WTC11 (cell line): ENCODE data around the gene PRRC2A. TPM values are rescaled to one million over a fixed set of nuclear protein-coding genes. Genes with fewer than 3 reads are reported as not detected.

Source experiments
- ATAC-seq: fragments of 200-7000 bp; cut with Tn5 transposase; 2 replicates; pipeline ENCODE4 v1.10.0; 2021; ENCODE audit warnings: mild to moderate bottlenecking, moderate library complexity
- CTCF ChIA-PET: fragments of 300-600 bp; sonication (Branson Sonifier 250); formaldehyde crosslinking; loops from one replicate; lab custom pipeline; 2021; ENCODE audit warnings: antibody characterized with exemption; lab: Charles Lee
- POLR2A ChIA-PET: fragments of 350-600 bp; sonication (Branson Sonifier 250); formaldehyde crosslinking; loops from one replicate; lab custom pipeline; 2021; ENCODE audit warnings: antibody characterized with exemption; lab: Charles Lee
- DNase-seq: peaks from one replicate; pipeline ENCODE4 v3.0.0; 2021; ENCODE audit warnings: low spot score
- H3K27ac Mint-ChIP-seq: 2 replicates; pipeline ENCODE4 v1.8.0; 2021; ENCODE audit warnings: mixed read lengths
- H3K27me3 Mint-ChIP-seq: 2 replicates; pipeline ENCODE4 v1.8.0; 2021; ENCODE audit warnings: low read depth, mild to moderate bottlenecking, moderate library complexity, mixed read lengths
- H3K36me3 Mint-ChIP-seq: 2 replicates; pipeline ENCODE4 v1.8.0; 2021; ENCODE audit warnings: mixed read lengths
- H3K4me1 Mint-ChIP-seq: 2 replicates; pipeline ENCODE4 v1.8.0; 2022; ENCODE audit warnings: mixed read lengths
- H3K4me3 Mint-ChIP-seq: 2 replicates; pipeline ENCODE4 v1.8.0; 2021; ENCODE audit warnings: mild to moderate bottlenecking, moderate library complexity, mixed read lengths
- H3K9me3 Mint-ChIP-seq: 2 replicates; pipeline ENCODE4 v1.8.0; 2021; ENCODE audit warnings: mixed read lengths
- GABPB1 ChIP-seq: sonication (generic); formaldehyde crosslinking; IDR thresholded peaks from 2 replicates; pipeline ENCODE4 v1.8.1; 2023; ENCODE audit warnings: mild to moderate bottlenecking, missing genetic modification reagents
- GRHL2 ChIP-seq: fragments of 250-450 bp; sonication (Bioruptor Pico); IDR thresholded peaks from 2 replicates; pipeline ENCODE4 v1.8.0; 2022; ENCODE audit warnings: mild to moderate bottlenecking, moderate library complexity; ENCODE audit not compliant: insufficient replicate concordance, severe bottlenecking
- GTF2I ChIP-seq: fragments of 250-450 bp; sonication (Bioruptor Pico); conservative IDR thresholded peaks from 2 replicates; pipeline ENCODE4 v1.4.0; 2021; ENCODE audit warnings: mild to moderate bottlenecking
- OVOL2 ChIP-seq: fragments of 250-450 bp; sonication (Bioruptor Pico); IDR thresholded peaks from 2 replicates; pipeline ENCODE4 v1.9.0; 2021; ENCODE audit warnings: mild to moderate bottlenecking, borderline replicate concordance
- SMAD4 ChIP-seq: sonication (generic); formaldehyde crosslinking; IDR thresholded peaks from 2 replicates; pipeline ENCODE4 v1.8.0; 2022; ENCODE audit warnings: mild to moderate bottlenecking, missing genetic modification reagents
- TCF7 ChIP-seq: sonication (generic); formaldehyde crosslinking; IDR thresholded peaks from 2 replicates; pipeline ENCODE4 v1.8.0; 2022; ENCODE audit warnings: mild to moderate bottlenecking, low read depth, missing genetic modification reagents, moderate library complexity
- ZNF671 ChIP-seq: fragments of 250-450 bp; sonication (Bioruptor Pico); IDR thresholded peaks from 2 replicates; pipeline ENCODE4 v1.8.0; 2021; ENCODE audit warnings: mild to moderate bottlenecking
- total RNA-seq: library from RNA; stranded (reverse); gene quantifications from 3 replicates; pipeline ENCODE4 v1.2.3, GENCODE V29; 2021
- TF ChIP-seq, protein P1 (sequence below): sonication (generic); formaldehyde crosslinking; IDR thresholded peaks from 2 replicates; pipeline ENCODE4 v1.8.0; 2023; ENCODE audit warnings: missing genetic modification reagents, mild to moderate bottlenecking, borderline replicate concordance
- TF ChIP-seq, protein P2 (sequence below): sonication (generic); formaldehyde crosslinking; IDR thresholded peaks from 2 replicates; pipeline ENCODE4 v1.8.0; 2022; ENCODE audit warnings: mild to moderate bottlenecking, missing genetic modification reagents
- TF ChIP-seq, protein P3 (sequence below): sonication (generic); formaldehyde crosslinking; IDR thresholded peaks from 2 replicates; pipeline ENCODE4 v1.8.0; 2022; ENCODE audit warnings: mild to moderate bottlenecking, missing genetic modification reagents

The PRRC2A gene
- total RNA-seq, 1 experiment from 2014 or later = 372 TPM

DNA sequence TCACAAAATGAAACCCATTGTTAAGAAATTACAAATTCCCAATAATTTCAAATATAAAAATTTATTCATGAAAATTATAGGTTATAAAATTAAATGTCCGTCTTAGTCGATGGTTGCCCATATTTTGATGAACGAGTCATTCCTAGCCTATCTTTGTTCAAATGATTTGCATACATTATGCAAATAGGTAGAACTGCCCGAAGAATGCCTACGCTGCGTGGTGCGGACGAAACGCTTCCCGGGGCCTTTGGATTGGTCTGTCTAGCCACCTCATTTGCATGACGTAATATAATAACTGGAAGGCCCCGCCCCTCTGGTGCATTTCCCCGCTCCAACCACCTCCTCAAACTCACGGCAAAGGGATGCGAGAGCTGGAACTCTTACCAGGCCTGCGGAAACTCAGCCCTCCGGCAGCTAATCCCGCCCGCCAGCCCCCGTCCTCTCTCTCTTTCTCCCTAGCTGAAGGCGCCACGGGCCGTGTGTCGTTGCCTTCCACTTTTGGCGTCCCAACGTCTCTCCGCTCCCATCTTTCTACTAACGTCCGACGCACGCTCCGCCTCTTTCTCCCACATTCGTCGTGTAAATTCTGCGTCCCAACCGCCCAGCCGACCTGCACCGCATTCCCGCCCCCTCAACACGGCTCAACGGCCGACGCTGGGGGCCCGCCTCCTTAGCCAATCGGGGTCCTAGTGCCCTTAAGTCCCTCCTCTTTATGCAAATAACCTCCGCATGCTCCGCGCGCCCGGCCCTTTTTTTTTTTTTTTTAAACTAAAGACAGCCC, 520 bp upstream of the PRRC2A start (continued):
- TF ChIP-seq GRHL2 = no peak

DNA sequence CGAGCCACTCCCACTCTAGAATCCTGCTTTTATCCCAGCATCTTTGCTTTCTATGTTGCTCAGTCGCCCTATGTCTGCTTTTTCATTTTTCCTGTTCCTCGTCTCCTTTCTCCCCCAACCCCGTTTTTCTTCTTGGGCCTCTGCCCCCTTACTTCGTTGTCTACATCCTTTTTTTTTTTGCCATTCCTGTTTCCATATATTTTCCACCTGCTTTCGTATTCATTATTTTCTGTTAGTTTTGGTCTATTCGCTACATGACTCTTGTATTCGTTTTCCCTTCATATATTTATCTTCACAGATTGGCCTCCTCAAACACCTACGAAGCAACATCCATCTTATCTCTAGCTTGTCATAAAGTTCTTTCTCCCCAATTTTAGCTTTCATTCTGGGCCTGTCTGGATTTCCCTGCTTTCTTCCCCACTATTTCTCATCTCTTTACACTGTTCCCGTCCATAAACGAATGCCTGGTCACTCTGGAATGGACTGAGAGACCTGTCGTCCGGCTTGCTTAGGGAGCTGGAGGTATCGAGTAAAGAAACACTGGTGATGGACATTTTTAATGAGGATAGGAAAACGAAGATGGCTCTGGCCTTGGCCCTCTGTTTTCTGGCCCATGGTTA, 915 bp downstream of the PRRC2A start:
- Mint-ChIP-seq H3K36me3 (peaks cover 52% of the 10 kb centered on the region), H3K27ac (peak overlapping the region; percentile 95), H3K9me3 (no peaks in the 10 kb centered on the region), H3K27me3 (no peaks in the 10 kb centered on the region; the same call in 1 of the 2 replicates), H3K4me3 (peak overlapping the region; percentile 92), H3K4me1 (peaks cover 17% of the 10 kb centered on the region)
- ChIA-PET CTCF (interaction anchor here (0.6 to 2.1 kb wide), 5 partner anchors 23 to 186 kb away, joined by 4 to 16 read pairs (median 5); partner anchors contain the start of genes ATP6V1G2 and NFKBIL1), POLR2A (interaction anchor here (1.1 to 1.9 kb wide), 4 partner anchors 31 to 80 kb away, joined by 3 to 8 read pairs (median 8); partner anchors contain the start of genes ATP6V1G2, BAG6, C6orf47 and DDX39B)
- ATAC-seq (no peak), DNase-seq (no peak)
- TF ChIP-seq, protein P1, sequence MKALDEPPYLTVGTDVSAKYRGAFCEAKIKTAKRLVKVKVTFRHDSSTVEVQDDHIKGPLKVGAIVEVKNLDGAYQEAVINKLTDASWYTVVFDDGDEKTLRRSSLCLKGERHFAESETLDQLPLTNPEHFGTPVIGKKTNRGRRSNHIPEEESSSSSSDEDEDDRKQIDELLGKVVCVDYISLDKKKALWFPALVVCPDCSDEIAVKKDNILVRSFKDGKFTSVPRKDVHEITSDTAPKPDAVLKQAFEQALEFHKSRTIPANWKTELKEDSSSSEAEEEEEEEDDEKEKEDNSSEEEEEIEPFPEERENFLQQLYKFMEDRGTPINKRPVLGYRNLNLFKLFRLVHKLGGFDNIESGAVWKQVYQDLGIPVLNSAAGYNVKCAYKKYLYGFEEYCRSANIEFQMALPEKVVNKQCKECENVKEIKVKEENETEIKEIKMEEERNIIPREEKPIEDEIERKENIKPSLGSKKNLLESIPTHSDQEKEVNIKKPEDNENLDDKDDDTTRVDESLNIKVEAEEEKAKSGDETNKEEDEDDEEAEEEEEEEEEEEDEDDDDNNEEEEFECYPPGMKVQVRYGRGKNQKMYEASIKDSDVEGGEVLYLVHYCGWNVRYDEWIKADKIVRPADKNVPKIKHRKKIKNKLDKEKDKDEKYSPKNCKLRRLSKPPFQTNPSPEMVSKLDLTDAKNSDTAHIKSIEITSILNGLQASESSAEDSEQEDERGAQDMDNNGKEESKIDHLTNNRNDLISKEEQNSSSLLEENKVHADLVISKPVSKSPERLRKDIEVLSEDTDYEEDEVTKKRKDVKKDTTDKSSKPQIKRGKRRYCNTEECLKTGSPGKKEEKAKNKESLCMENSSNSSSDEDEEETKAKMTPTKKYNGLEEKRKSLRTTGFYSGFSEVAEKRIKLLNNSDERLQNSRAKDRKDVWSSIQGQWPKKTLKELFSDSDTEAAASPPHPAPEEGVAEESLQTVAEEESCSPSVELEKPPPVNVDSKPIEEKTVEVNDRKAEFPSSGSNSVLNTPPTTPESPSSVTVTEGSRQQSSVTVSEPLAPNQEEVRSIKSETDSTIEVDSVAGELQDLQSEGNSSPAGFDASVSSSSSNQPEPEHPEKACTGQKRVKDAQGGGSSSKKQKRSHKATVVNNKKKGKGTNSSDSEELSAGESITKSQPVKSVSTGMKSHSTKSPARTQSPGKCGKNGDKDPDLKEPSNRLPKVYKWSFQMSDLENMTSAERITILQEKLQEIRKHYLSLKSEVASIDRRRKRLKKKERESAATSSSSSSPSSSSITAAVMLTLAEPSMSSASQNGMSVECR (CRISPR knock-in tag) = 0 out of 2 replicates have a peak, but pooled peaks have one; percentile 13
- TF ChIP-seq TCF7 (CRISPR knock-in tag) = no peak
- 0 out of 2 replicates have a peak, but pooled peaks have one; percentile 19 for TF ChIP-seq GABPB1 (CRISPR knock-in tag)

DNA sequence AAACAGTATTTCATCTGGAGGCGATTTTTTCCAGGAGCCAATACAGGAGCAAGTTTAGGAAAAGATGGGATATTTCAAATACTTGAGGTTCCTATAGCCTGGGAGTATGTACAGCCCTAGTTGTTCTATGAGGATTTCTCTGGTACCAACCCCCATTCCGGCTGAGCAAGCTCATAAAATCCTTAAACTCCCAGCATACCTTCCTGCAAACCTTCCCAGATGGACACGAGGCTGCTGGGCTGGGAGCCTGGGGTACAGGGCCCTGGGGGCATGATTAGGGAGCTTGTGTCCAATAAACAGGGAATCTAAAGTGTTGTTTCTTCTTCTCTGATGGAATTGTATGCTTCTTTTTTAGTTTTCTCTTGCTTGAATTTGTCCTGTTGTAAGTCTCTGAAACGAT, 1.5 kb downstream of the PRRC2A start:
- CTCF ChIA-PET = interaction anchor here (0.7 to 2.1 kb wide), 5 partner anchors 24 to 148 kb away, joined by 3 to 16 read pairs (median 5); partner anchors contain the start of genes ATP6V1G2 and NFKBIL1
- ATAC-seq (no peak), DNase-seq (no peak)
- H3K4me3 Mint-ChIP-seq = peak overlapping the region; percentile 92
- H3K4me1 Mint-ChIP-seq = peaks cover 13% of the 10 kb centered on the region
- TF ChIP-seq SMAD4 (no peak), GTF2I (CRISPR knock-in tag) (no peak)
- TF ChIP-seq, protein P2, sequence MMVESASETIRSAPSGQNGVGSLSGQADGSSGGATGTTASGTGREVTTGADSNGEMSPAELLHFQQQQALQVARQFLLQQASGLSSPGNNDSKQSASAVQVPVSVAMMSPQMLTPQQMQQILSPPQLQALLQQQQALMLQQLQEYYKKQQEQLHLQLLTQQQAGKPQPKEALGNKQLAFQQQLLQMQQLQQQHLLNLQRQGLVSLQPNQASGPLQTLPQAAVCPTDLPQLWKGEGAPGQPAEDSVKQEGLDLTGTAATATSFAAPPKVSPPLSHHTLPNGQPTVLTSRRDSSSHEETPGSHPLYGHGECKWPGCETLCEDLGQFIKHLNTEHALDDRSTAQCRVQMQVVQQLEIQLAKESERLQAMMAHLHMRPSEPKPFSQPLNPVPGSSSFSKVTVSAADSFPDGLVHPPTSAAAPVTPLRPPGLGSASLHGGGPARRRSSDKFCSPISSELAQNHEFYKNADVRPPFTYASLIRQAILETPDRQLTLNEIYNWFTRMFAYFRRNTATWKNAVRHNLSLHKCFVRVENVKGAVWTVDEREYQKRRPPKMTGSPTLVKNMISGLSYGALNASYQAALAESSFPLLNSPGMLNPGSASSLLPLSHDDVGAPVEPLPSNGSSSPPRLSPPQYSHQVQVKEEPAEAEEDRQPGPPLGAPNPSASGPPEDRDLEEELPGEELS (CRISPR knock-in tag) = no peak
- no peaks in the 10 kb centered on the region for H3K9me3 Mint-ChIP-seq
- H3K27me3 Mint-ChIP-seq = no peaks in the 10 kb centered on the region; the same call in 1 of the 2 replicates
- H3K36me3 Mint-ChIP-seq = peaks cover 56% of the 10 kb centered on the region
- peak overlapping the region; percentile 95 for H3K27ac Mint-ChIP-seq
- POLR2A ChIA-PET = interaction anchor here (1.1 to 1.9 kb wide), 5 partner anchors 17 to 81 kb away, joined by 3 to 8 read pairs (median 7); partner anchors contain the start of genes ATP6V1G2, BAG6, C6orf47 and DDX39B

DNA sequence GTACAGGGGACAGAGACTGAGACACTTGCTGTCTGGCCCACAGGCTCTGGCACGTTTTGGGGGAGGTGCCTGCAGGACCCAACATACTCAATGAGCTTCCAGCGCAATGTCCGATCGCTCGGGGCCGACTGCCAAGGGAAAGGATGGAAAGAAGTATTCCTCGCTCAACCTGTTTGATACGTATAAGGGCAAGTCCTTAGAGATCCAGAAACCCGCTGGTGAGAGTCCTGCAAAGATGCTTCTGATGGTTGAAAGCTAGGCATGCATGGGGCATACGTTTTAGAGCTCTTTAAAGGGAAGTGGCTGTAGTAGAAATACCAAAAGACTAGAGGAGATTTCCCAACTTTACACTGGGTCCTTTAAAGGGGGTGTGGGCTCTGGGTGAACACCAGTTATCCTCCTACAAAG, 2.2 kb downstream of the PRRC2A start:
- Mint-ChIP-seq H3K4me1 (peaks cover 13% of the 10 kb centered on the region), H3K36me3 (peaks cover 63% of the 10 kb centered on the region), H3K27me3 (no peaks in the 10 kb centered on the region; the same call in 1 of the 2 replicates), H3K4me3 (peak overlapping the region; percentile 92), H3K9me3 (no peaks in the 10 kb centered on the region), H3K27ac (peak overlapping the region; percentile 95)
- ChIA-PET CTCF (interaction anchor here (0.7 to 2.1 kb wide), 4 partner anchors 24 to 147 kb away, joined by 3 to 16 read pairs (median 4); partner anchors contain the start of genes ATP6V1G2 and NFKBIL1), POLR2A (interaction anchor here (0.6 to 1.9 kb wide), 6 partner anchors 16 to 568 kb away, joined by 3 to 8 read pairs (median 7); partner anchors contain the start of genes ATP6V1G2, BAG6 and DDX39B)
- DNase-seq (no peak), ATAC-seq (no peak)
- TF ChIP-seq, protein P3, sequence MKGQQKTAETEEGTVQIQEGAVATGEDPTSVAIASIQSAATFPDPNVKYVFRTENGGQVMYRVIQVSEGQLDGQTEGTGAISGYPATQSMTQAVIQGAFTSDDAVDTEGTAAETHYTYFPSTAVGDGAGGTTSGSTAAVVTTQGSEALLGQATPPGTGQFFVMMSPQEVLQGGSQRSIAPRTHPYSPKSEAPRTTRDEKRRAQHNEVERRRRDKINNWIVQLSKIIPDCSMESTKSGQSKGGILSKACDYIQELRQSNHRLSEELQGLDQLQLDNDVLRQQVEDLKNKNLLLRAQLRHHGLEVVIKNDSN (CRISPR knock-in tag) = no peak
- TF ChIP-seq OVOL2 = no peak
- no peak for TF ChIP-seq ZNF671
